Thymus (tissue), 11 donors: Measurements from ENCODE around the gene SPACA1. TPM values are rescaled to one million over a fixed set of nuclear protein-coding genes. Genes with fewer than 3 reads are reported as not detected.

Source experiments
- DNase-seq, 9 donors: peaks; one replicate each; pipeline ENCODE4 v3.0.0-alpha.2; 2013; ENCODE audit warnings: low spot score in 9 of 9, low read depth in 6 of 9, missing footprints in 1 of 9
- H3K27ac ChIP-seq, 2 donors: one replicate each; pipeline ENCODE4 v1.5.1; 2013; ENCODE audit warnings: control low read depth in 1 of 2, low read depth in 1 of 2, low read length in 1 of 2, mild to moderate bottlenecking in 1 of 2, moderate library complexity in 1 of 2
- H3K27me3 ChIP-seq, 2 donors: one replicate each; pipeline ENCODE4 v1.5.1; 2013; ENCODE audit warnings: low read length in 1 of 2; ENCODE audit not compliant: control insufficient read depth in 2 of 2, insufficient read depth in 1 of 2
- H3K36me3 ChIP-seq, 2 donors: one replicate each; pipeline ENCODE4 v1.5.1; 2013; ENCODE audit warnings: low read length in 1 of 2, mild to moderate bottlenecking in 1 of 2, moderate library complexity in 1 of 2; ENCODE audit not compliant: control insufficient read depth in 2 of 2, insufficient read depth in 2 of 2
- H3K4me1 ChIP-seq, 2 donors: one replicate each; pipeline ENCODE4 v1.5.1; 2013; ENCODE audit warnings: low read length in 2 of 2; ENCODE audit not compliant: control insufficient read depth in 2 of 2, insufficient read depth in 2 of 2
- H3K4me3 ChIP-seq, 2 donors: one replicate each; pipeline ENCODE4 v1.5.1; 2013; ENCODE audit warnings: low read length in 2 of 2, control low read depth in 1 of 2, mild to moderate bottlenecking in 1 of 2
- H3K9me3 ChIP-seq, 2 donors: one replicate each; pipeline ENCODE4 v1.5.1; 2013; ENCODE audit warnings: low read length in 1 of 2, mild to moderate bottlenecking in 1 of 2; ENCODE audit not compliant: control insufficient read depth in 2 of 2, insufficient read depth in 1 of 2
- WGBS: extraction: QIAGEN DNeasy Blood & Tissue Kit; methylation state at CpG from one replicate; pipeline ENCODE4 v1.1.7; 2013; 5-methylcytosine and 5-hydroxymethylcytosine counted together
- polyA plus RNA-seq: library from polyadenylated mRNA; stranded (reverse); fragments of 200-250 nt; gene quantifications from one replicate; pipeline ENCODE4 v1.2.3, GENCODE V29; 2013
- total RNA-seq: library from RNA; stranded (reverse); fragments of 120-200 nt; gene quantifications from one replicate; pipeline ENCODE4 v1.2.4, GENCODE V29; 2013
- donor health status: healthy.

SPACA1 gene
- total and polyA plus RNA-seq, 2 donors, result 0.02 TPM; not detected in 1

DNA sequence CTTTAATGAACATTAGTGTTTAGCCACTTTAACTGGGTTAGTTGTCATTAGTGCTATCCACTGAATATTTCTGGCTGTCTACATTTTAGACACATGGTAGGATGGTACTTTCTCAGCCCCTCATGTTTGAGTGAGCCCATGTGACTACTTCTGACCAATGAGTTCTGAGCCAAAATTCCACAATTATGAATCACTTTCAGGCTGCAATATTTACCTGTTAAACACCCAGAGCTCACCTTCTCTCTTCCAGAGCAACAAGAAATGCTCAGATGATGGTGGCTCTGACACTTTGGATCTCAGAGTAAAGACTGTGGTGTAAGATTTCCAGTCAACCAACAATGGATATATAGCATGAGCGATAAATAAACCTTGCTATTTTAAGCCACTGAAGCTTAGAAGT lies 24.8 kb downstream of the SPACA1 start:
- H3K36me3 ChIP-seq, result no peaks in the 10 kb centered on the region
- no peaks in the 10 kb centered on the region for H3K9me3 ChIP-seq
- H3K4me1 ChIP-seq, result no peaks in the 10 kb centered on the region
- H3K27me3 ChIP-seq, result no peaks in the 10 kb centered on the region
- WGBS, result 99% methylated on average over 1 of the region's 1 CpG
- no peak overlapping the region for H3K4me3 ChIP-seq
- DNase-seq, result no peak
- H3K27ac ChIP-seq, result no peak overlapping the region

DNA sequence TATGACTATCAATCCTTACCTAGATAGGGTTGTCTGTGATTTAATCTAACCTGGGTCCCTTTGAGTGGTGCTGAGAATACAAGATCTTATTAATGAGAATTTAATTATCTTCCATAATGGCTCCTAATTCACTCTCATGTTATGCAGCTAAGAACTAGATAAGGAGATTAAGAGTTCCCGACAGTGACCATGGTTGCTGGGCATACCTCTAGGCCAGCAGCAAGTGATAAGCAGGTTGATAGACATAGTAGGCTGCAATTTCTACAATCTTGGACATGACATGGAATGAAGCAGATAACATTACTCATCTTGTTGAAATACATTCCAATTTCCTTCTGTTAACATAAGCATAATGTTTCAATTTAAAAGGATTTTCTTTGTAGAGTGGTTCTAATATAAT lies 27.1 kb downstream of the SPACA1 start:
- Histone ChIP-seq H3K4me1 (no peaks in the 10 kb centered on the region), H3K27me3 (no peaks in the 10 kb centered on the region), H3K9me3 (no peaks in the 10 kb centered on the region), H3K36me3 (no peaks in the 10 kb centered on the region), H3K27ac (no peak overlapping the region), H3K4me3 (no peak overlapping the region)
- 91% methylated on average over 1 of the region's 1 CpG for WGBS
- DNase-seq, result no peak

- no peak for DNase-seq
- Histone ChIP-seq H3K27me3 (no peaks in the 10 kb centered on the region), H3K4me1 (no peaks in the 10 kb centered on the region), H3K36me3 (no peaks in the 10 kb centered on the region), H3K9me3 (no peaks in the 10 kb centered on the region), H3K27ac (no peak overlapping the region), H3K4me3 (no peak overlapping the region)
- WGBS, result 91% methylated on average over 3 of the region's 3 CpGs
Measured at GRCh38 chr6:88077305-88077704, 29.7 kb downstream of the SPACA1 start.

DNA sequence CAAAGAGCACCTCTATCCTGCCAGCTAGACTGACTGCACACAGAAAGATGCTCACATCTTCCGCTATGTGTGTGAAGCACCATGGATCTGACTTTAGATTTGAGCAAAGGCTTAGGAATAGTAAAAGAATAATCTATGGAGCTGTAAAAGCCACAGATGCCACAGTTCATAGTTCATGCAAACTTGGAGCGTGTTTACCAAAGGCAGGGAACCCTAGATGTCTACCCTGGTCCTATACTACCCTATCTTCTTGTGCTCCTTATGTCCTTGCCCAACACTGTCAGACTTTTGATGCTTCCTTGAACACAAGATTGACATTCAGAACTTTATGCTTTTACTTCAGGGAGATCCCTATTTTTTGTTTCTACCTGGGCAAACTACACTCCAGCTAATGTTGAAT lies 39.2 kb downstream of the SPACA1 start:
- Histone ChIP-seq H3K9me3 (no peaks in the 10 kb centered on the region), H3K27ac (no peak overlapping the region), H3K4me1 (no peaks in the 10 kb centered on the region), H3K4me3 (no peak overlapping the region), H3K27me3 (no peaks in the 10 kb centered on the region), H3K36me3 (no peaks in the 10 kb centered on the region)
- 95% methylated on average over 2 of the region's 2 CpGs for WGBS
- no peak for DNase-seq

DNA sequence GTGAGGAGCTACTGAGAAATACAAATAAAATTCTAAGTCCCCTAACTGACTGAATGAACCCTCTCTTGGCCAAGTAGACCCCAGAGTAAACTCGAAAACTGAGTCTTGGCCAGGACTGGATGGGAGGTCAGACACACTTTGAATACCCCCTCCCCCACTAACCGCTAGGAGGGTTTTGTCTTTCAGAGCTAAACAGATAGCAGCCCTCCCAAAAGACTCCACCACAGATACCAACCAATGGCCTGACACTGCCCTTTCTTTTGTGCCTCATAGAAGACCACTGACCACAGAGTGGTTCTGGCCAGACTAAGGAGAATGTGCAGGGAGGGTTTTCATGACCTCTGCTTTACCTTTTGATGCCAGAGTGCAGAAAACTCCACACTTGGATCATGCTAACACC lies 42.1 kb downstream of the SPACA1 start:
- no peak overlapping the region for H3K27ac ChIP-seq
- no peak overlapping the region for H3K4me3 ChIP-seq
- no peaks in the 10 kb centered on the region for H3K4me1 ChIP-seq
- no peaks in the 10 kb centered on the region for H3K36me3 ChIP-seq
- 59% methylated on average over 2 of the region's 2 CpGs for WGBS
- no peaks in the 10 kb centered on the region for H3K9me3 ChIP-seq
- no peak for DNase-seq
- no peaks in the 10 kb centered on the region for H3K27me3 ChIP-seq

- H3K4me1 ChIP-seq, result no peaks in the 10 kb centered on the region
Measured at GRCh38 chr6:88105741-88106340, 58.2 kb downstream of the SPACA1 start.

GRCh38 chr6:88107241-88107640 lies 59.6 kb downstream of the SPACA1 start:
- H3K4me3 ChIP-seq, result no peak overlapping the region
- no peaks in the 10 kb centered on the region for H3K9me3 ChIP-seq

More at GRCh38 chr6:88105741-88106340, 58.2 kb downstream of the SPACA1 start:
- Histone ChIP-seq H3K27ac (no peak overlapping the region), H3K27me3 (no peaks in the 10 kb centered on the region), H3K36me3 (no peaks in the 10 kb centered on the region), H3K4me3 (no peak overlapping the region), H3K9me3 (no peaks in the 10 kb centered on the region)
- DNase-seq, result no peak
- WGBS, result 85% methylated on average over 7 of the region's 7 CpGs

DNA sequence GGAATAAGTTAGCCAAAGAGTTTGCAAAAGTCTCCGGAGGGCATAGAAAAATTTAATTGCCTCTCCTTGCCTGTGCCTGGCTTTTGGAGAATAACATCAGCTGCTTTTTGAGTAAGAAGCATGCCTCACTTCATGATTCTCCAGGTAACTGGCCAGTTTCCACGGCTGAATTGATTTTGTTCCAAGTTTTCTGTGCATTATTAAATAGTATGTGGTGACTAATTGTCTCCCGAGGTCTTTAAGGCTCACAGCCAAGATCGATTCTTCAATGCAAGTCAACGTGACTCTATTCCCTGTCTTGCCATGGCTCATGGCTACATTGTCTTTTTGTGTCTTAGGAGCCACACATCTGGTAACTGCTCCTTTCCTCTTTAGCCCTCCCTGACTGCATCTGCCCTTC lies 64.3 kb downstream of the SPACA1 start:
- Histone ChIP-seq H3K36me3 (no peaks in the 10 kb centered on the region), H3K27ac (no peak overlapping the region), H3K27me3 (no peaks in the 10 kb centered on the region), H3K9me3 (no peaks in the 10 kb centered on the region), H3K4me3 (no peak overlapping the region), H3K4me1 (no peaks in the 10 kb centered on the region)
- DNase-seq, result no peak
- 86% methylated on average over 5 of the region's 5 CpGs for WGBS

More at GRCh38 chr6:88107241-88107640, 59.6 kb downstream of the SPACA1 start:
- H3K36me3 ChIP-seq, result no peaks in the 10 kb centered on the region
- DNase-seq, result no peak
- no peaks in the 10 kb centered on the region for H3K27me3 ChIP-seq
- no peaks in the 10 kb centered on the region for H3K4me1 ChIP-seq
- H3K27ac ChIP-seq, result no peak overlapping the region

- Histone ChIP-seq H3K9me3 (no peaks in the 10 kb centered on the region), H3K36me3 (no peaks in the 10 kb centered on the region), H3K27ac (no peak overlapping the region), H3K27me3 (no peaks in the 10 kb centered on the region), H3K4me3 (no peak overlapping the region), H3K4me1 (no peaks in the 10 kb centered on the region)
- 31% methylated on average over 2 of the region's 2 CpGs for WGBS
- DNase-seq, result no peak
Measured at GRCh38 chr6:88114838-88115237, 67.2 kb downstream of the SPACA1 start.

- Histone ChIP-seq H3K9me3 (no peaks in the 10 kb centered on the region), H3K4me1 (no peaks in the 10 kb centered on the region), H3K27ac (no peak overlapping the region), H3K36me3 (no peaks in the 10 kb centered on the region), H3K4me3 (no peak overlapping the region), H3K27me3 (no peaks in the 10 kb centered on the region)
- no peak for DNase-seq
- WGBS, result 47% methylated on average over 2 of the region's 2 CpGs
Measured at GRCh38 chr6:88115307-88115706, 67.7 kb downstream of the SPACA1 start.
